ENCODE measurements around the gene GJD3.
A peak's percentile ranks its signal among the peaks of the same experiment; 100 is the strongest.

GJD3 gene

GRCh38 chr17:40321524-40321929, 43.0 kb downstream of the GJD3 start:
- DNase-seq, result no peak

- no peak for DNase-seq
These were observed 43.6 kb downstream of the GJD3 start for GRCh38 chr17:40320756-40321523.

- DNase-seq, result no peak
These were observed 44.6 kb downstream of the GJD3 start for GRCh38 chr17:40319651-40320540.

GRCh38 chr17:40318830-40319391, 45.6 kb downstream of the GJD3 start:
- DNase-seq, result no peak

- DNase-seq, result peak; percentile 80
These were observed 46.4 kb downstream of the GJD3 start for GRCh38 chr17:40317880-40318829.

GRCh38 chr17:40317345-40317873, 47.1 kb downstream of the GJD3 start:
- DNase-seq, result peak; percentile 71

- peak; percentile 65 for DNase-seq
These were observed 47.8 kb downstream of the GJD3 start for GRCh38 chr17:40316571-40317344.

GRCh38 chr17:40315678-40316570, 48.6 kb downstream of the GJD3 start:
- DNase-seq, result no peak

GRCh38 chr17:40315206-40315605, 49.3 kb downstream of the GJD3 start:
- no peak for DNase-seq

GRCh38 chr17:40314584-40314956, 50.0 kb downstream of the GJD3 start:
- peak; percentile 94 for DNase-seq

- DNase-seq, result peak; percentile 14
These were observed 50.6 kb downstream of the GJD3 start for GRCh38 chr17:40313668-40314583.

All from kidney glomerular epithelial cell (primary cell).